Keratinocyte (primary cell): Measurements from ENCODE around the gene PITPNM3. TPM values are rescaled to one million over a fixed set of nuclear protein-coding genes. Genes with fewer than 3 reads are reported as not detected.

Experiments used
- DNase-seq: peaks from one replicate; pipeline ENCODE4 v3.0.0-alpha.2; 2011; ENCODE audit warnings: low read depth, missing footprints, low spot score
- FAIRE-seq: peaks from 2 replicates; lab custom pipeline; 2011; peaks lifted over from hg19 to GRCh38; lab: Jason Lieb, UNC
- H2AFZ ChIP-seq: 2 replicates; pipeline ENCODE4 v1.6.0; 2012; ENCODE audit warnings: low read length, control low read depth, inconsistent platforms; ENCODE audit not compliant: control insufficient read depth
- H3K27ac ChIP-seq: 2 replicates; pipeline ENCODE4 v1.5.1; 2011; ENCODE audit warnings: low read length; ENCODE audit not compliant: control insufficient read depth, insufficient read depth
- H3K27me3 ChIP-seq: 3 replicates; pipeline ENCODE4 v1.6.0; 2011; ENCODE audit warnings: low read length; ENCODE audit not compliant: control insufficient read depth, insufficient read depth; ENCODE audit errors: extremely low read depth
- H3K36me3 ChIP-seq, 2 experiments: 2 replicates in 1 of 2; 3 replicates in 1 of 2; pipeline ENCODE4 v1.5.1; 2011; ENCODE audit warnings: low read length in 2 of 2, mild to moderate bottlenecking in 1 of 2; ENCODE audit not compliant: control insufficient read depth in 2 of 2, insufficient read depth in 2 of 2; ENCODE audit errors: extremely low read depth in 1 of 2
- H3K4me1 ChIP-seq: 3 replicates; pipeline ENCODE4 v1.5.1; 2011; ENCODE audit warnings: low read length; ENCODE audit not compliant: control insufficient read depth, insufficient read depth; ENCODE audit errors: extremely low read depth
- H3K4me2 ChIP-seq: 3 replicates; pipeline ENCODE4 v1.6.0; 2011; ENCODE audit warnings: low read depth, low read length; ENCODE audit not compliant: control insufficient read depth, insufficient read depth; ENCODE audit errors: extremely low read depth
- H3K4me3 ChIP-seq, 3 experiments: fragments of 200-600 bp in 1 of 3; sonication (generic) in 1 of 3; 2 replicates in 2 of 3; 3 replicates in 1 of 3; pipeline ENCODE4 v1.5.1; 2011 to 2016; ENCODE audit warnings: low read length in 3 of 3, mild to moderate bottlenecking in 3 of 3, control low read depth in 2 of 3, inconsistent platforms in 1 of 3, low read depth in 1 of 3, mixed read lengths in 1 of 3, mixed run types in 1 of 3, moderate library complexity in 1 of 3; ENCODE audit not compliant: control insufficient read depth in 2 of 3, insufficient read depth in 2 of 3; ENCODE audit errors: extremely low read depth in 1 of 3
- H3K79me2 ChIP-seq: 2 replicates; pipeline ENCODE4 v1.6.0; 2012; ENCODE audit warnings: low read length; ENCODE audit not compliant: control insufficient read depth, insufficient read depth
- H3K9ac ChIP-seq: 3 replicates; pipeline ENCODE4 v1.6.0; 2011; ENCODE audit warnings: low read length; ENCODE audit not compliant: control insufficient read depth, insufficient read depth; ENCODE audit errors: extremely low read depth
- H3K9me1 ChIP-seq: 3 replicates; pipeline ENCODE4 v1.6.0; 2011; ENCODE audit warnings: low read length; ENCODE audit not compliant: control insufficient read depth, insufficient read depth; ENCODE audit errors: extremely low read depth
- H3K9me3 ChIP-seq: 2 replicates; pipeline ENCODE4 v1.5.1; 2012; ENCODE audit warnings: low read depth, low read length; ENCODE audit not compliant: control insufficient read depth
- H4K20me1 ChIP-seq: 3 replicates; pipeline ENCODE4 v1.6.0; 2011; ENCODE audit warnings: low read length; ENCODE audit not compliant: control insufficient read depth, insufficient read depth; ENCODE audit errors: extremely low read depth
- CTCF ChIP-seq, 3 experiments: IDR thresholded peaks in 1 of 3; conservative IDR thresholded peaks in 1 of 3; optimal IDR thresholded peaks in 1 of 3; 2 replicates in 2 of 3; 3 replicates in 1 of 3; pipeline versions ENCODE3 to v1.5.1; 2011; ENCODE audit warnings: low read length in 3 of 3, mild to moderate bottlenecking in 3 of 3, moderate library complexity in 2 of 3, control low read depth in 1 of 3, inconsistent platforms in 1 of 3; ENCODE audit not compliant: insufficient read depth in 2 of 3; ENCODE audit errors: extremely low read depth in 1 of 3
- EZH2 ChIP-seq: IDR thresholded peaks from one replicate; pipeline ENCODE4 v1.6.1; 2012; ENCODE audit warnings: inconsistent platforms, mild to moderate bottlenecking, low read length, moderate library complexity
- dilution Hi-C: fragments of 300-500 bp; cut with MboI; formaldehyde crosslinking; loops from one replicate; pipeline ENCODE4 v1.7.0; 2020; ENCODE audit warnings: low sequenced_read_pairs; ENCODE audit not compliant: extremely low pct_ligation_motif_present
- polyA plus RNA-seq, 5 experiments: library from polyadenylated mRNA; depleted of rRNA in 3 of 5; stranded (reverse) in 3 of 5; stranded (forward) in 1 of 5; unstranded in 1 of 5; fragments of >200 nt; gene quantifications; 1 replicate in 1 of 5; 2 replicates in 3 of 5; 3 replicates in 1 of 5; pipeline versions ENCODE4 v1.2.1 to v1.2.3, GENCODE V29; 2011 to 2012; ENCODE audit warnings: missing spikeins in 2 of 5, low read depth in 1 of 5, low replicate concordance in 1 of 5

The PITPNM3 gene
- polyA plus RNA-seq, 1 donor (not counting 4 experiments of a cell fraction or from before 2014, with no cell fraction given): 7.7 TPM

- FAIRE-seq (no peak), DNase-seq (no peak)
- dilution Hi-C loops: no loop called here
Observed at GRCh38 chr17:6479622-6480302, 76.6 kb downstream of the PITPNM3 start.

GRCh38 chr17:6478486-6478885 is 77.9 kb downstream of the PITPNM3 start:
- DNase-seq (no peak), FAIRE-seq (no peak)
- TF ChIP-seq CTCF (optimal IDR thresholded peaks at IDR 0.05 in 1 of 3, IDR thresholded peaks at IDR 0.05 in 1 of 3, conservative IDR thresholded peaks at IDR 0.05 in 1 of 3; ENCODE audit: extremely low read depth in 1 of 3, insufficient read depth in 2 of 3, low read length in 3 of 3) (no peak), EZH2 (no peak)
- Histone ChIP-seq H3K79me2 (no peaks in the 10 kb centered on the region), H3K9ac (no peak overlapping the region), H2AFZ (no peak overlapping the region), H3K4me3 (no peak overlapping the region), H3K4me2 (no peak overlapping the region), H3K27ac (no peak overlapping the region), H3K4me1 (peaks cover 29% of the 10 kb centered on the region), H4K20me1 (no peaks in the 10 kb centered on the region), H3K27me3 (no peaks in the 10 kb centered on the region), H3K9me1 (peaks cover 2% of the 10 kb centered on the region), H3K9me3 (no peaks in the 10 kb centered on the region), H3K36me3 (peaks cover 0 to 3% of the 10 kb centered on the region in 2 experiments)
- dilution Hi-C loops: no loop called here

More at GRCh38 chr17:6479622-6480302, 76.6 kb downstream of the PITPNM3 start:
- no peaks in the 10 kb centered on the region for H3K9me3 ChIP-seq
- no peak overlapping the region for H2AFZ ChIP-seq
- H3K27me3 ChIP-seq: no peaks in the 10 kb centered on the region
- peaks cover 23% of the 10 kb centered on the region for H3K4me1 ChIP-seq
- H3K4me3 ChIP-seq: no peak overlapping the region
- H3K4me2 ChIP-seq: no peak overlapping the region
- TF ChIP-seq EZH2 (no peak), CTCF (optimal IDR thresholded peaks at IDR 0.05 in 1 of 3, IDR thresholded peaks at IDR 0.05 in 1 of 3, conservative IDR thresholded peaks at IDR 0.05 in 1 of 3; ENCODE audit: extremely low read depth in 1 of 3, insufficient read depth in 2 of 3, low read length in 3 of 3) (no peak)
- H3K36me3 ChIP-seq: peaks cover 4 to 5% of the 10 kb centered on the region in 2 experiments
- no peak overlapping the region for H3K9ac ChIP-seq
- H4K20me1 ChIP-seq: no peaks in the 10 kb centered on the region
- no peak overlapping the region for H3K27ac ChIP-seq
- H3K79me2 ChIP-seq: no peaks in the 10 kb centered on the region
- H3K9me1 ChIP-seq: peaks cover 2% of the 10 kb centered on the region
